GM12892 (cell line): Measurements from ENCODE around the gene ZFHX3.

Experiments used
- POLR2A ChIP-seq: IDR thresholded peaks from 2 replicates; pipeline ENCODE4 v1.6.1; 2011; ENCODE audit warnings: low read depth, low read length, control low read depth
- POLR2AphosphoS5 ChIP-seq: IDR thresholded peaks from 2 replicates; pipeline ENCODE4 v1.6.1; 2011; ENCODE audit warnings: low read depth, low read length, control low read depth

DNA sequence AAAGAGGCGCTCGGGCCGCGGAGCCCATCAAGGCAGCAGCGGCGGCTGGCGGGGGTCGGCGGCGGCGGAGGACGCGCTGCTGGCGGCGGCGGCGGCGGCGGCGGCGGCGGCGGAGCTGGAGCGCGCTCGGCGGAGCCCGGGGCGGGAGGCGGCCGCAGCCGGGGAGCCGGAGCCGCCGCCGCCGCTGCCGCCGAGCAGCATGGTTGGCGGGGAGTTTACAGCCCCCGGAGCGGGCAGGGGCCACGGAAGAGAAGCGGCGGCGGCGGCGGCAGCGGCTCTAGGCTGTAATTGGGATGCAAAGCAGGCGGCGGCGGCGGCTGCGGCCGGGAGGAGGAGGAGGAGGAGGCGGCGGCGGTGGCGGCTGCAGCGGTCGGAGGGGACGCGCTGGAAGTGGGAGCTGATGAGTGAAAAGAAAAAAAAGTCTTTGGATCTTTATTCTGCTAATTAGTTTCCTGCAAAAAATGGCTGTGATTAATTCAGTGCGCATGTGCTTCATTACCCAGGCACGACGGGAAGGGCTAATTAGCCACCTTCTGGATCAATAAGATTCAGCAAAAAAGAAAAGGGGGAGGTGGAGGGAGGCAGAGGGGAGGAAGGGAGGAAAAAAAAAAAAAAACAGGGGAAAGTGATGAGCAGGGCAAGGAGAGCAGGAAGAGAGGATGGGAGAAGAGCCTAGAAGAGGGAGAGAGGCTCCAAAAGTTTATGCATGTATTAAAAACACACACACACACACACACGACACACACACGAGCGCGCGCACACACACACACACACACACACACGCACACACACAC, 10.9 kb upstream of the ZFHX3 start:
- TF ChIP-seq POLR2AphosphoS5 (no peak), POLR2A (no peak)
